Forelimb muscle (tissue), 1 donor: ENCODE measurements around the gene SLC26A11. TPM values are rescaled to one million over a fixed set of nuclear protein-coding genes. Genes with fewer than 3 reads are reported as not detected.

ENCODE experiments used
- polyA plus RNA-seq: library from polyadenylated mRNA; unstranded; fragments of 120-200 nt; gene quantifications from one replicate; pipeline ENCODE4 v1.2.1, GENCODE V29; 2013; ENCODE audit not compliant: insufficient read length

Gene SLC26A11
- polyA plus RNA-seq, 1 donor: 8.1 TPM

Other genes starting within 250 kb of the SLC26A11 start
- 26.2 TPM for gene TBC1D16, start 184.6 kb upstream of the SLC26A11 start, polyA plus RNA-seq
- 5.5 TPM for gene CCDC40, start 183.8 kb upstream of the SLC26A11 start, polyA plus RNA-seq
- gene GAA, start 118.8 kb upstream of the SLC26A11 start, polyA plus RNA-seq: 33.8 TPM
- gene EIF4A3, start 73.3 kb upstream of the SLC26A11 start, polyA plus RNA-seq: 63.5 TPM
- 0.92 TPM for gene CARD14, start 50.4 kb upstream of the SLC26A11 start, polyA plus RNA-seq
- gene SGSH, start 94 bp upstream of the SLC26A11 start, polyA plus RNA-seq: 19.7 TPM
- 31.0 TPM for gene RNF213, start 40.4 kb downstream of the SLC26A11 start, polyA plus RNA-seq
- 21.9 TPM for gene ENDOV, start 194.7 kb downstream of the SLC26A11 start, polyA plus RNA-seq